HL-60/S4 treated with retinoic acid at 250 ng/mL for 4 days and 3 days (cell line): Measurements from ENCODE around the gene LYPD6B.
"Not testable (repeated sequence)": the region's sequence is repeated elsewhere in the genome, so short reads cannot be mapped to it uniquely, and the experiment has no call there.

Experiments
- in situ Hi-C: fragments of 300-500 bp; cut with MboI; formaldehyde crosslinking; loops from 2 replicates; pipeline ENCODE4 v1.7.0; 2022; ENCODE audit warnings: low sequenced_read_pairs

The LYPD6B gene

GRCh38 chr2:149236410-149236809 lies 197.9 kb downstream of the LYPD6B start:
- in situ Hi-C loops, result no loop called here

- in situ Hi-C loops, result no loop called here
Observed at GRCh38 chr2:149246186-149246585, 207.7 kb downstream of the LYPD6B start.

GRCh38 chr2:149251436-149251835 lies 212.9 kb downstream of the LYPD6B start:
- in situ Hi-C loops, result not testable (repeated sequence)

- in situ Hi-C loops, result not testable (repeated sequence)
Observed at GRCh38 chr2:149256877-149257276, 218.4 kb downstream of the LYPD6B start.

DNA sequence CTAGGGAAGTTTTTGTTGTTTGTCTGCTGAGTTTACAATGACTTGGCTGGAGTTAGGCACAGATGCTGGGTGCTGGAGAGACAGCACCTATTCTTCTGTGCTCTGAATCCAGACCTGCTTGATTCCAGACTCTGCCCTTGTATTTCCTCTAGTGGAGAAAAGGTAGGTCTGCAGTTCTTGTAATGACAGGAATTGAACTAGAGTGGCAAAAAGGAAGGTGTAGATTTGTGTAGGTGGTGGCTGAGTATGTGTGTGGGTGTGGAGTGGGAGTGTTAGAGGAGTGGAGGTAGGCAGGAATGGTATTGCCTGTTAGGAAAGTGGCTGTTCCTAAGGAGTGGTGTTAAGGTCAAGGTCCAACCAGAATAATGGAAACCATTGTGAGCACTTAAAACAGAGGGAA lies 220.0 kb downstream of the LYPD6B start:
- in situ Hi-C loops, result no loop called here

DNA sequence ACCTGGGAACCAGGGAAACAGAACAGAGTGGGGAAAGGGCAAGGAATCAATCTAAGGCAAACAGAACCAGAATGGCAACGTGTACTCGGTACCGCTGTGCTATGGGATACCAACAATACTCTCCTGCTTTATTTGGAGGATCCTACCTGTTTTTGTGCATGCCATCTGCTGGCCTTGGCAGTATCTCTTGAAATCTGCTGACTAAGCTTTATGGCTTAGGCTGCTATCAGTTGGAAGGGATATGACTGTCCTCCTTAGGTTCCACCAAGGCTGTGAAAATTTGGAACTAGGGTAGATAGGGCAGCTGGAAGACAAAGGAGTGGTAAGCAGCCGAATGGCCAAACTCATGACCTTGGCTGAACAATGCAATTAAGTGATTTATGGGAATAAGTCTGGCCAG lies 220.6 kb downstream of the LYPD6B start:
- in situ Hi-C loops, result no loop called here

DNA sequence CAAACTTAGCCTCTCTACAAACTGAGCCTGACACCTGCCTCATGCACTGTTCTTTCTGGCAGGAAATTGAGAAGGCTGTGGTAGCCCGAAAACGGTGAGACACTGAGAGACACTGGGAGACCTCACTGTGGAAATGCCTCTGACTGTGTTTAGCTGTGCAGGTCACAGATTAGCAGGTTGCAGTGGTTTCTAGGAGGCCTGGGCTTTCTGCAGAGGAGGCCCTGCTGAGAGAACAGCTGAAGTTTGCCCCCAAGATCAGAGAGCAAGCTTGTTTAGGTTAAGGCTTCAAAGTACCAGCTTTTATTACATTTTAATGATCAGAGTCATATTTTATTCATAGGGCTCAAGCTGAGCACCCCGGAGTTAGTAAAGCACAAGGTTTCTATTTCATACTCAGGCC lies 223.2 kb downstream of the LYPD6B start:
- in situ Hi-C loops, result no loop called here
